Large intestine (tissue), 3 donors: Measurements from ENCODE around the gene TLR10. TPM values are rescaled to one million over a fixed set of nuclear protein-coding genes. Genes with fewer than 3 reads are reported as not detected.

Experiments
- DNase-seq, 2 donors: peaks; one replicate each; pipeline versions ENCODE4 v3.0.0 to v3.0.0-alpha.2; 2013
- H3K27ac ChIP-seq: one replicate; pipeline ENCODE4 v1.5.1; 2013; ENCODE audit warnings: low read length
- H3K27me3 ChIP-seq: 2 replicates; pipeline ENCODE4 v1.6.1; 2013; ENCODE audit warnings: low read length; ENCODE audit not compliant: control insufficient read depth, insufficient read depth
- H3K36me3 ChIP-seq: 2 replicates; pipeline ENCODE4 v1.6.1; 2013; ENCODE audit warnings: low read length; ENCODE audit not compliant: control insufficient read depth, insufficient read depth
- H3K4me1 ChIP-seq: one replicate; pipeline ENCODE4 v1.6.1; 2013; ENCODE audit warnings: low read length; ENCODE audit not compliant: control insufficient read depth, insufficient read depth
- H3K4me3 ChIP-seq: one replicate; pipeline ENCODE4 v1.5.1; 2013; ENCODE audit warnings: low read length
- H3K9me3 ChIP-seq: one replicate; pipeline ENCODE4 v1.6.1; 2013; ENCODE audit warnings: mild to moderate bottlenecking, low read depth, low read length, moderate library complexity; ENCODE audit not compliant: control insufficient read depth
- WGBS: methylation state at CpG from one replicate; pipeline ENCODE4 v1.1.5; 2013; ENCODE audit warnings: low lambda C conversion rate; ENCODE audit not compliant: insufficient coverage; 5-methylcytosine and 5-hydroxymethylcytosine counted together
- polyA plus RNA-seq: library from polyadenylated mRNA; unstranded; fragments of 120-200 nt; gene quantifications from one replicate; pipeline ENCODE4 v1.2.1, GENCODE V29; 2013

TLR10 gene
- polyA plus RNA-seq, 1 donor: 2.2 TPM

DNA sequence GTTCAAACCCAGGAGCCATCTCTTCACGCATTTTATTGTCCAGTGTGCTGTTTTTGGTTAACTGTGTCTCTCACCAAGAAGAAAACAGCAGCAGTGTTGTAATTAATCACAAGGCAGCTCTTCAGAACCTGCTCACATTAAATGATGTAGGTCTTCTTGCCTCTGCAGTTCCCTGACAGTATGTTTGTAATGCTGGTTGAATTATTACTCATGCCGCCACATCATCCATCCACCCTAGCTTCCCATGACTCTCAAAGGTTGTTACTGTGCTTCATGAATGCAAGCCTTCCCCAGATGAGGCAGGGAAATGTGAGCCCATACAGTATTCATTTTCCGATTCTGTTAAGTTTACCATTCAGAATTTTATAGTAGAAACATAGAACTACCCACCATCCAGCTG lies 17.4 kb downstream of the TLR10 start:
- no peak overlapping the region for H3K27ac ChIP-seq
- no peak for DNase-seq
- no peaks in the 10 kb centered on the region for H3K4me1 ChIP-seq
- no peaks in the 10 kb centered on the region for H3K36me3 ChIP-seq
- H3K4me3 ChIP-seq: no peak overlapping the region
- H3K9me3 ChIP-seq: no peaks in the 10 kb centered on the region
- H3K27me3 ChIP-seq: no peaks in the 10 kb centered on the region
- 86% methylated on average over 1 of the region's 3 CpGs for WGBS

DNA sequence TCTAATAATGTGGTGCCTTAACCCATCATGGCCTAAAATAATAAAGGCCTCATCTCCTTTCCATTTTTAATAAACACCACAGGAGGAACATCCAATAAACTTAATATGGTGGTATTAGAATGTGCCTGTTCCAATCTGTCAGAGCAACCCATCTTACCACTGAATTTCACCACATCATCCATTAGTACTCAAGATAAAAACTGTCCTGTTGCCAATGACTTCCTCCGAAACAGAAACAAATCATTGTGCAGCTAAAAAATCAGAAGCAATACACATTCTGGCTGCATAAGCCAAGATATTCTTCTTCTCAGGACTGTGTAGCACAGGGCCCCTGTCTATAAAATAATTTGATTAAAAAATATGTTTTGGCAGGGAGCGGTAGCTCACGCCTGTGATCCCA lies 18.5 kb downstream of the TLR10 start:
- H3K4me3 ChIP-seq: no peak overlapping the region
- H3K27ac ChIP-seq: no peak overlapping the region
- H3K36me3 ChIP-seq: no peaks in the 10 kb centered on the region
- WGBS: no CpG with 5 or more reads among the region's 3 CpGs
- no peaks in the 10 kb centered on the region for H3K27me3 ChIP-seq
- no peak for DNase-seq
- no peaks in the 10 kb centered on the region for H3K4me1 ChIP-seq
- no peaks in the 10 kb centered on the region for H3K9me3 ChIP-seq

DNA sequence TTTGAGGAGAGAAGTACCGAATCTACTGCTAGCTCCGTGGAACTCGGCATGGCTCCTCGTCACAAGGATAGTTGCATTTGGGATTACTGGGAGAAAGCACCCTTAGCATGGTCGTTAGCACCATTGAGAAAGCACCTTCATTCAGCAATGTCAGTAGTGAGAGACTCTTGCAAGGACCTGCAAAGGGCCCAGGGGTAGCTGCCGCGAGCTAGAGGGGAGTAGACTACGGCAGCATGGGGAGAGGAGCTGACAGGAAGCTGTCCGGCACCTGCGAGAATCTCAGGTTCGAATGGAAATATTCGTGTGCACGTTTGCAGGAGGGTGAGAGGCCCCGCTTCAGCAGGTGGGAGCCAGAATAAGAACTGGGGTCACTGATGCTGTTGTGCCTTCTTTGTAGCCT lies 20.2 kb downstream of the TLR10 start:
- Histone ChIP-seq H3K4me1 (no peaks in the 10 kb centered on the region), H3K27me3 (no peaks in the 10 kb centered on the region), H3K4me3 (no peak overlapping the region), H3K36me3 (no peaks in the 10 kb centered on the region), H3K9me3 (no peaks in the 10 kb centered on the region), H3K27ac (no peak overlapping the region)
- no peak for DNase-seq
- WGBS: 88% methylated on average over 3 of the region's 14 CpGs

DNA sequence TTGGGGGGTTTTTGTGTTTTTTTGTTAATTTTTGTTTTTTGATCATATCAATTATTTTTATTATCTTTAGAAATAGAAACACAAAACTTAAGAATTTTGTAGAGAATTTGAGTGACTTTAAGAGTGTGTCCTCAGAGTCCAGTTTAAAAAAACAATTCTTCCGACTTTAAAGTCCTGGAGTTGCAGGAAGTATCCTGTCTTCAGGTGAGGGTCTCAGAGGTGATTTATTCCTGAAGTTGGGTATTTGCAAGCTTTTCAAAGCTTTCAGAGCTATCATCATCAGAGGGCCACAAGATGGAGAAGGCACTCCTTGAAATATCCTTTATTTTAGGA lies 23.0 kb downstream of the TLR10 start:
- Histone ChIP-seq H3K36me3 (no peaks in the 10 kb centered on the region), H3K9me3 (no peaks in the 10 kb centered on the region), H3K27me3 (no peaks in the 10 kb centered on the region), H3K27ac (no peak overlapping the region), H3K4me1 (no peaks in the 10 kb centered on the region), H3K4me3 (no peak overlapping the region)
- no peak for DNase-seq
- no CpG with 5 or more reads among the region's 1 CpG for WGBS

DNA sequence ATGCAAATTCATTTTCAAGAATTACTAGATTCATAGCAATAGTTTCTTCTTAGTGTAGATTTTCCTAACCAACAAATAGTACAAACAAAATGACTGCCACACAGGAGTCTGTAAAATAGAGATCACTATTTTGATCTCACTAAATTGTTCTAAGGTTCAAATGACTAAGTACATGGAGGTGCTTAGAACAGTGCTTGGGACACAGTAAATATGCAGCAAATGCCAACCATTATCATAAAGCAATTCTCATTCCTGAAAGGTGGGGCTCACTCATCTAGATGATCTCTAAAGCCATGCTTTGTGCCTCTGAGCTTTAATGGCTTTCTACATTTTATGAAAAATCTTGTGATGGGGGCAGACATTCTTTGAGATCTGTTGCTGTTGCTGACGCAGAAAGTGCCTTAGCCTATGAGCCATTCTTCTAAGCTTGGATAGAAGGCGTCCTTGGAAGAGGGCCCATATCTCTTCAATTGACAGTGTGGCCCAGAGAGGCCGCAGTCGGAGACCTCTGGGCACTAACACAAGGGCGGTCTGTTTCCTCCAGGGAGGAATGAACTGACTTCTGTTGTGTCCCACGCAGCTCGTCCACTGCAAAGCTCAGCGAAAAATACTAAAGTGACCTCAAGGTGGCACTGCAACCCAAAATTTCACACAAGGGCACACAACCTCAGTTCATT lies 23.5 kb downstream of the TLR10 start:
- WGBS: no CpG with 5 or more reads among the region's 8 CpGs
- Histone ChIP-seq H3K27ac (no peak overlapping the region), H3K9me3 (no peaks in the 10 kb centered on the region), H3K36me3 (no peaks in the 10 kb centered on the region), H3K27me3 (no peaks in the 10 kb centered on the region), H3K4me3 (no peak overlapping the region), H3K4me1 (no peaks in the 10 kb centered on the region)
- peak; percentile 35 to 38 for DNase-seq

DNA sequence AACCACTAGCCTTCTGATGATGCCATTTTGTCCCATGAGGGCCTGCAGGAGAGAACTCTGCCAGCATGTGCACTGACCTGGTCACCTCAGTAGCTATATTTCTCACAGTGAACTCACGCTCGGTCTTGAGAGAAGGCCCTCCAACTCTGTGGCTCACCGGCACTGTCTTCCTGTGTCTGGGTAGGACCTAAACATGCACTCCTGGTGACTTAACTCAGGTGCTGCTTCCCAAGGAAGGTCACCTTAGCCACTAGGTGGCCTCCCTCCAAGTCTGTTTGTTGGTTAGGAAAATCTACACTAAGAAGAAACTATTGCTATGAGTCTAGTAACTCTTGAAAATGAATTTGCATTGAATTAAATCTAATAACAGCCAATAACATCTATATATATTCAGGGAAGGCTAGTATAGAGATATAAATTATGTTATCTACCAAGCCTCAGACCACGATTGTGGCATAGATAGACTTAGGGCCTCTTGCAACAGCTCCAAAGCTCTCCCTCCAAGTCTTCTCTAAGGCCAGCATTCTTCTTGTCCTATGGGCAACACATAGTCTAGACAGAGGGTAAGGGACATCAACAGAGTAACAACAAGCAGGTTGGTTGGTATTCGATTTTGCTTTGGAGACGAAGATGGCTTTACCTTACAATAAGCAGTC lies 24.7 kb downstream of the TLR10 start:
- no peaks in the 10 kb centered on the region for H3K9me3 ChIP-seq
- H3K36me3 ChIP-seq: no peaks in the 10 kb centered on the region
- no peak overlapping the region for H3K27ac ChIP-seq
- H3K4me3 ChIP-seq: no peak overlapping the region
- WGBS: 90% methylated on average over 2 of the region's 6 CpGs
- no peaks in the 10 kb centered on the region for H3K27me3 ChIP-seq
- DNase-seq: peak in 1 of 2 donors; percentile 16
- no peaks in the 10 kb centered on the region for H3K4me1 ChIP-seq

DNA sequence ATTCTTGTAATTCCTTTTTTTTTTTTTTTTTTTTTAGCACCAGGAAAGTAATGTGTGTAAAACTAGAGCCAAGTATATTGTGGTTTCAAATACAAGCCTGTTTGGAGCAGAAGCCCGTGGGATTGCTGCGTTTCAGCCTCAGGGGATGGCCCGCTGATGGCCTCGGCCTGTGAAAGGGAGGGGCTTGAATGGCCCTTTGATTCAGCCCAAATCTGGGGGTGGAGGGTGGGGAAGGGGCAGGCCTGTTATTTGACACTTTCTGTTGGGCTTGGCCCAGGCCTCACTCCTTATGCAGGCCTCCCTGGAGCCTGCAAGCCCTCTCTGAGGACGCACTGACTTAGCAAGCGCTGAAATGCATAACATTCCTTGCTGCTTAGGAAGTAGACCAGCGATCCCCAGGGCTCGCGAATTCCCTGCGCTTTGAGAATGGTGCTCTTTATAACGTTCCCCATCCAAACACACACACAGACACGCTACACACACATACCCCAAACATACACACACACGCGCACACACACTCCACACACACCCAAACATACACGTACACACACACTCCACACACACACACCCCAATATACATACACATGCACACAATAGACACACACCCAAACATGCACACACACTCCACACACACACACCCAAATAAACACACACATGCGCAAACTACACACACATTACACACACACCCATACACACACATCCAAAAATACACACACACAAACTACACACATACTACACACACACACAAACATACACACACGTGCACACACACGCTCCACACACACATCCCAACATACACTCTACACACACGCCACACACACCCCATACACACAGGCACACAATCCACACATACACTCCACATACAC lies 29.6 kb downstream of the TLR10 start:
- H3K27me3 ChIP-seq: no peaks in the 10 kb centered on the region
- peak overlapping the region; percentile 66 for H3K27ac ChIP-seq
- peaks cover 4% of the 10 kb centered on the region for H3K9me3 ChIP-seq
- no peak overlapping the region for H3K4me3 ChIP-seq
- DNase-seq: peak; percentile 72 to 77
- WGBS: no CpG with 5 or more reads among the region's 19 CpGs
- H3K36me3 ChIP-seq: no peaks in the 10 kb centered on the region
- H3K4me1 ChIP-seq: no peaks in the 10 kb centered on the region

DNA sequence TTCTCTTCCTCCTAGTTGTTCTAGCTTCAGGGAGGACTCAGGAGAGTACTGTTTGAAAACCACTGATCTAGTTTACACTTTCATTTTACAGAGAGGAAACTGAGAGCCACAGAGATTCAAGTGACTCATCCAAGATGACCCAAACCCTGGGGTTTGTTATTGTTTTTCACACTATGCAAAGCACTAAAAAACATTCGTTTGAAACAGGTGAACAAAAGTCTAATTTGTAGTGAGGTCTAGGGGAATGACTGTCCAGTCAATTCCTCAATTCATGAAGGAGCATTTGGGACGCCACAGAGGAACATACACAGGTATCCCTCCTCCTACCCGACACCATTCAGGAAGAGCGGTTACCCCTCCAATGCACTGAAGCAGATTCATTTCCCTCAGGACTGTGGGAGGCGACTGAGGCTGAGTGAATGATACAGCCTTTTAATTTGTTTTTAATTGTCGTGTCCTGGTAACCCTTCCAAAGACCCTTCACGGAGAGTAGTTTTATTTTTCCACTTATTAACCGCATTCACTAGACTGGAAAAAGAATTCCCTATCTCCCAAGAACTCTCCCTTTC lies 30.3 kb downstream of the TLR10 start:
- Histone ChIP-seq H3K9me3 (peaks cover 5% of the 10 kb centered on the region), H3K4me1 (no peaks in the 10 kb centered on the region), H3K27ac (peak overlapping the region; percentile 40), H3K4me3 (no peak overlapping the region), H3K27me3 (no peaks in the 10 kb centered on the region), H3K36me3 (no peaks in the 10 kb centered on the region)
- WGBS: 79% methylated on average over 4 of the region's 8 CpGs
- DNase-seq: no peak

DNA sequence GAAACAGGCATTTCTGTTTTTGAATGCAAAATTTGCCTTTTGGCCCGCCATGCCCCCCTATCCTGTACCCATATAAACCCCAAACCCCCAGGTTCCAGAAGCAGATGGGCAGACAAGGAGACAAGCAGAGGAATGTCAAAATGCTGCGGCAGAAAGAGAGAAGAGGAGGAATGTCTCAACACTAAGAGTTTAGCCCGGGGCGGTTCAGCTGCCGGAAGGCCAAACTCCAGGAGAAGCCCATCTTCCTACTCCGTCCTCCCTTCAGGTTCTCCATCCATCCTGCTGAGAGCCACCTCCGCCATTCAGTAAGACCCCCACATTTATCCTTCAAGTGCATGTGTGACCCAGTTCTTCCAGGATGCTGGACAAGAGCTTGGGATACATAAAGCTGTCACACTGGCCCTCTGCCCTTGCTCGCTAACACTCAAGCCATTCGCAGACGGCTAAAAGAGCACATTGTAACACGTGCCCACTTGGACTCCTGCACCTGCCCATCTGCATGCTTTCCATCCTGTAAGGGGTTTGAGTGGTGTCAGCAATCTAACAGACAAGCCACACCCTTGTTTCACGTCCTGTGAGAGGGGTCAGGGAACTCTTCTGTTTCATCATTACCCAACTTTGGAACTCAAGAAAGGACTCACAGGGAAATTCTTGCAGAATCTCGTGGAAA lies 31.3 kb downstream of the TLR10 start:
- peak; percentile 23 to 37 for DNase-seq
- no CpG with 5 or more reads among the region's 13 CpGs for WGBS
- Histone ChIP-seq H3K4me3 (no peak overlapping the region), H3K4me1 (no peaks in the 10 kb centered on the region), H3K27me3 (no peaks in the 10 kb centered on the region), H3K36me3 (no peaks in the 10 kb centered on the region), H3K9me3 (peaks cover 7% of the 10 kb centered on the region), H3K27ac (no peak overlapping the region)

DNA sequence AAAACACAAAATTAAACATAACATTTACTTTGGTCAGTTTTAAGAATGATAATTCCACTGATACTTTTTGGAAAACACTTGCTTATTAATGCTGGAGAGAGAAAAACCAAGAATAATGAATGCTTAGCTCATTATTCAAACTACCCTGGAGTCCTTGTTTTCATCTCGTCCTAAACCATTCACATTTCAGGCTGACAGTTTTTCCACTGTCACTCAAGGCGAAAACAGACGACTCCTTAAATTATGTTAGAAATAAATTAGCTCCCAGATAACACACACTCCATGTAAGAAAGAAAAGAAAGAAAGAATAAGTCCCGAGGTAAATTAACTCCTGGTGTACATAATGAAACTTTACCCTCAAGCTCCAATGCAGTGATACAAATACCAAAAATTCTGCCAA lies 33.5 kb downstream of the TLR10 start:
- Histone ChIP-seq H3K36me3 (no peaks in the 10 kb centered on the region), H3K27ac (no peak overlapping the region), H3K4me1 (no peaks in the 10 kb centered on the region), H3K9me3 (peaks cover 7% of the 10 kb centered on the region), H3K4me3 (no peak overlapping the region), H3K27me3 (no peaks in the 10 kb centered on the region)
- no peak for DNase-seq
- WGBS: 84% methylated on average over 3 of the region's 4 CpGs
